B cell (primary cell): ENCODE results near the gene TPP1. TPM values are rescaled to one million over a fixed set of nuclear protein-coding genes. Genes with fewer than 3 reads are reported as not detected.

Source experiments
- ATAC-seq: fragments of 200-7000 bp; cut with Tn5 transposase; one replicate; pipeline ENCODE4 v1.10.0; 2021; ENCODE audit warnings: low read depth, mild to moderate bottlenecking, moderate number of reproducible peaks, moderate library complexity
- CTCF ChIA-PET: fragments of 350-600 bp; sonication (Branson Sonifier 250); formaldehyde crosslinking; loops from one replicate; lab custom pipeline; 2021; ENCODE audit warnings: antibody characterized with exemption, inconsistent platforms; lab: Charles Lee
- POLR2A ChIA-PET: fragments of 350-600 bp; sonication (Branson Sonifier 250); formaldehyde crosslinking; loops from one replicate; lab custom pipeline; 2021; ENCODE audit warnings: antibody characterized with exemption; lab: Charles Lee
- DNase-seq: peaks from one replicate; pipeline ENCODE4 v3.0.0; 2013
- H2AFZ ChIP-seq: 2 replicates; pipeline ENCODE4 v1.6.1; 2012; ENCODE audit warnings: mild to moderate bottlenecking, low read depth, low read length; ENCODE audit not compliant: insufficient read depth, poor library complexity, severe bottlenecking
- H3K27ac ChIP-seq, 2 donors: 1 replicate in 1 of 2; 2 replicates in 1 of 2; pipeline ENCODE4 v1.5.1; 2012 to 2013; ENCODE audit warnings: low read length in 2 of 2, mild to moderate bottlenecking in 2 of 2, moderate library complexity in 1 of 2
- H3K27me3 ChIP-seq, 4 experiments: fragments of 200-600 bp in 1 of 4; sonication (generic) in 1 of 4; replicated peaks in 1 of 4; 1 replicate in 2 of 4; 2 replicates in 2 of 4; pipeline versions ENCODE4 v1.6.1 to v1.7.0; 2013 to 2016; ENCODE audit warnings: low read length in 3 of 4, mild to moderate bottlenecking in 2 of 4, mixed read lengths in 1 of 4, moderate library complexity in 1 of 4; ENCODE audit not compliant: insufficient read depth in 4 of 4, control insufficient read depth in 3 of 4; ENCODE audit errors: control extremely low read depth in 1 of 4
- H3K36me3 ChIP-seq, 2 experiments: replicated peaks in 1 of 2; 1 replicate in 1 of 2; 2 replicates in 1 of 2; pipeline versions ENCODE4 v1.6.1 to v1.7.1; 2013; ENCODE audit warnings: low read length in 1 of 2; ENCODE audit not compliant: insufficient read depth in 2 of 2, control insufficient read depth in 1 of 2; ENCODE audit errors: control extremely low read depth in 1 of 2, extremely low read depth in 1 of 2
- H3K4me1 ChIP-seq, 2 donors: fragments of 200-600 bp in 1 of 2; sonication (generic) in 1 of 2; 1 replicate in 1 of 2; 2 replicates in 1 of 2; pipeline versions ENCODE4 v1.5.1 to v1.6.1; 2013 to 2017; ENCODE audit warnings: low read length in 2 of 2; ENCODE audit not compliant: control insufficient read depth in 2 of 2, insufficient read depth in 2 of 2
- H3K4me2 ChIP-seq: replicated peaks from 2 replicates; pipeline ENCODE3; 2012; ENCODE audit warnings: mild to moderate bottlenecking, low read depth, low read length; ENCODE audit not compliant: poor library complexity, severe bottlenecking
- H3K4me3 ChIP-seq, 5 experiments: fragments of 200-600 bp in 1 of 5; sonication (generic) in 1 of 5; 1 replicate in 3 of 5; 2 replicates in 2 of 5; pipeline versions ENCODE4 v1.5.1 to v1.7.0; 2011 to 2016; ENCODE audit warnings: low read length in 4 of 5, mild to moderate bottlenecking in 4 of 5, low read depth in 2 of 5, control low read depth in 1 of 5, moderate library complexity in 1 of 5; ENCODE audit not compliant: insufficient read depth in 1 of 5; ENCODE audit errors: control extremely low read depth in 1 of 5, extremely low read depth in 1 of 5
- H3K79me2 ChIP-seq: fragments of 200-600 bp; sonication (generic); one replicate; pipeline ENCODE4 v1.6.0; 2016; ENCODE audit warnings: low read length; ENCODE audit not compliant: control insufficient read depth, insufficient read depth
- H3K9ac ChIP-seq: fragments of 200-600 bp; sonication (generic); 2 replicates; pipeline ENCODE4 v1.6.1; 2017; ENCODE audit warnings: mild to moderate bottlenecking, low read length, moderate library complexity
- H3K9me3 ChIP-seq, 3 donors: one replicate each; pipeline versions ENCODE4 v1.6.1 to v1.7.1; 2013; ENCODE audit warnings: low read length in 2 of 3; ENCODE audit not compliant: control insufficient read depth in 2 of 3, insufficient read depth in 1 of 3; ENCODE audit errors: control extremely low read depth in 1 of 3
- H4K20me1 ChIP-seq: 2 replicates; pipeline ENCODE4 v1.6.0; 2012; ENCODE audit warnings: mild to moderate bottlenecking, low read length; ENCODE audit not compliant: insufficient read depth, control insufficient read depth, poor library complexity, severe bottlenecking
- H3K27ac Mint-ChIP-seq: one replicate; pipeline ENCODE4 v1.8.0; 2021; ENCODE audit warnings: mixed read lengths
- H3K27me3 Mint-ChIP-seq: one replicate; pipeline ENCODE4 v1.8.0; 2021; ENCODE audit warnings: mixed read lengths
- H3K4me1 Mint-ChIP-seq: one replicate; pipeline ENCODE4 v1.8.0; 2021; ENCODE audit warnings: mixed read lengths
- H3K4me3 Mint-ChIP-seq: one replicate; pipeline ENCODE4 v1.8.0; 2021; ENCODE audit warnings: mixed read lengths
- H3K9me3 Mint-ChIP-seq: one replicate; pipeline ENCODE4 v1.8.0; 2022; ENCODE audit warnings: mixed read lengths; ENCODE audit not compliant: insufficient read depth
- CTCF ChIP-seq: fragments of 200-600 bp; IDR thresholded peaks from one replicate; pipeline ENCODE4 v1.8.0; 2022; ENCODE audit warnings: antibody characterized with exemption, mild to moderate bottlenecking
- EZH2 ChIP-seq: IDR thresholded peaks from 2 replicates; pipeline ENCODE4 v1.6.1; 2012; ENCODE audit warnings: borderline replicate concordance, low read depth, mild to moderate bottlenecking, moderate library complexity, low read length; ENCODE audit not compliant: insufficient read depth, poor library complexity, severe bottlenecking
- WGBS: methylation state at CpG from one replicate; pipeline ENCODE4 v1.1.5; 2013; ENCODE audit warnings: missing lambda C conversion rate; ENCODE audit not compliant: insufficient coverage; 5-methylcytosine and 5-hydroxymethylcytosine counted together
- intact Hi-C: fragments of 100-400 bp; cut with micrococcal nuclease; formaldehyde crosslinking; loops from one replicate; pipeline ENCODE4 v1.10.0; 2022
- polyA plus RNA-seq: library from polyadenylated mRNA; depleted of rRNA; stranded (reverse); fragments of >200 nt; gene quantifications from 2 replicates; pipeline ENCODE4 v1.2.3, GENCODE V29; 2012
- total RNA-seq, 2 donors: library from RNA; stranded (reverse); fragments of 120-200 nt in 1 of 2; gene quantifications; 1 replicate in 1 of 2; 2 replicates in 1 of 2; pipeline versions ENCODE4 v1.2.3 to v1.2.4, GENCODE V29; 2013 to 2022

Gene TPP1
- total and polyA plus RNA-seq, 2 donors (not counting 1 experiment from before 2014, with no cell fraction given), result 133 to 191 TPM

DNA sequence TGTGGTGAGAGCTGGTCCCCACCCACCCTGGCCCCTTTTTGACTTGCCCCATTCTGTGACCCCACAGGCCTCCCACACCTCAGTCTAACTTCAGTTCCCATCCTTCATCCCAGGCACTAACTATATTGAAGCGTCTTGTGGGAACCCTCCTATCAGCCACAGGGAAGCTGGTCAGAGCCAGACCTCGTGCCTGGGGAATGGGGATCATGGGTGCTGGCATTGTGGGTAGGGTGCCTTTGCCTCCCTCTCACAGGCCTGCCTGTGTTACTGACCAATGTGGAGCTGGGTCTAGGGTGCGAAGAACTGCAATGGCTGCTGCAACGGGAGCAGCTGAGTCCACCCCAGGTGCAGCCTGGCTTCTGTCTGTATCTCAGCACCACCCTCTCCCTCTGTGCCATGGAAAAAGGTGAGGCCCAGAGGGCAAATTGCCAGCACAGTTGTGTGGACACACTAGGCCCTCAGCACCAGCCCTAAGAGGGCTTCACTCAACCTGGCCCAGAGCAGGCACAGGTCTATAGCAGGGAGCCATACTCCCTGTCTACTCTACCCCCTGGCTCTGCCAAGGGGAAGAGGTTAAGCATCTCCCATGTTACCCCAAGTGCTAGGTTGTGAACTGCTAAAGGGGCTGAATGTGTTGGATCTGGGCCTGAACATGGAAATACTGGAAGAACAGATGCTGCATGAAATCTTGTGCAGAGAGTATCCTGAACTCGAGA is 53.1 kb downstream of the TPP1 start:
- ATAC-seq (no peak), DNase-seq (no peak)
- no peak overlapping the region for H3K27ac Mint-ChIP-seq
- Histone ChIP-seq H4K20me1 (no peaks in the 10 kb centered on the region), H3K27ac (no peak overlapping the region), H3K27me3 (no peaks in the 10 kb centered on the region), H3K4me3 (no peak overlapping the region), H2AFZ (no peak overlapping the region), H3K4me2 (no peak overlapping the region), H3K4me1 (no peaks in the 10 kb centered on the region), H3K9ac (no peak overlapping the region), H3K36me3 (no peaks in the 10 kb centered on the region), H3K79me2 (no peaks in the 10 kb centered on the region), H3K9me3 (no peaks in the 10 kb centered on the region)
- H3K27me3 Mint-ChIP-seq, result no peaks in the 10 kb centered on the region
- intact Hi-C loops, result no loop called here
- no peaks in the 10 kb centered on the region for H3K9me3 Mint-ChIP-seq
- no peak overlapping the region for H3K4me3 Mint-ChIP-seq
- TF ChIP-seq CTCF (no peak), EZH2 (no peak)
- ChIA-PET CTCF (interaction anchor here (1.6 kb wide), 1 partner anchor 16 kb away, joined by 3 read pairs; no protein-coding TSS in a partner anchor), POLR2A (no interaction called here)
- 100% methylated on average over 4 of the region's 5 CpGs for WGBS
- H3K4me1 Mint-ChIP-seq, result no peaks in the 10 kb centered on the region

DNA sequence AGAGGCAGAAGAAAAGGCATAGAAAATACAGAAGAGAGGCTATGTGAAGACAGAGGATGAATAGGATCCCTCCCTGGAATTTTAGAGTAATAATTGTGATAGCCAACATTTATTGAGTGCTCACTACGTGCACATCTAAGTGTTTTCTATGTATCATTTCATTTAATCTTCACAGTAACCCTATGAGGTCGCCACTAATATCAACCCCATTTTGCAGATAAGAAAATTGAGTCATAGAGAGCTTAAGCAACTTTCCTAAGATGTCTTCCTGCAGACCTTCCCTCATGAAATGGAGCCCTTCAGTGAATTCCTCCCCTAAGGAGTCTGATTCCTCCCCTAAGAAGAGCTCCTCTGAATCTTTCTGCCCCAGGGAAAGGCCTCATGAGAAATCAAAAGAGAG is 53.9 kb downstream of the TPP1 start:
- DNase-seq (no peak), ATAC-seq (no peak)
- no peaks in the 10 kb centered on the region for H3K27me3 ChIP-seq
- no peaks in the 10 kb centered on the region for H3K4me1 ChIP-seq
- no peaks in the 10 kb centered on the region for H3K79me2 ChIP-seq
- POLR2A ChIA-PET, result no interaction called here
- TF ChIP-seq EZH2 (no peak), CTCF (no peak)
- no peaks in the 10 kb centered on the region for H4K20me1 ChIP-seq
- H3K4me1 Mint-ChIP-seq, result no peaks in the 10 kb centered on the region
- H3K27ac ChIP-seq, result no peak overlapping the region
- no peak overlapping the region for H2AFZ ChIP-seq
- H3K9me3 ChIP-seq, result no peaks in the 10 kb centered on the region
- H3K4me3 ChIP-seq, result no peak overlapping the region
- intact Hi-C loops, result no loop called here
- peaks cover 0 to 2% of the 10 kb centered on the region in 2 experiments for H3K36me3 ChIP-seq
- no peak overlapping the region for H3K27ac Mint-ChIP-seq
- H3K4me3 Mint-ChIP-seq, result no peak overlapping the region
- no peak overlapping the region for H3K9ac ChIP-seq
- CTCF ChIA-PET, result interaction anchor here (1.6 kb wide), 1 partner anchor 16 kb away, joined by 3 read pairs; no protein-coding TSS in a partner anchor
- no CpG with 5 or more reads among the region's 2 CpGs for WGBS
- H3K27me3 Mint-ChIP-seq, result no peaks in the 10 kb centered on the region
- H3K4me2 ChIP-seq, result no peak overlapping the region
- H3K9me3 Mint-ChIP-seq, result no peaks in the 10 kb centered on the region
